Endothelial cell of umbilical vein (primary cell): ENCODE data around the gene CBL. TPM values are rescaled to one million over a fixed set of nuclear protein-coding genes. Genes with fewer than 3 reads are reported as not detected.

Source experiments
- BruUV-seq: library from RNA; stranded (reverse); fragments of 400-500 nt; replicated peaks from 2 replicates; lab custom pipeline; 2021; lab: Mats Ljungman, UMichigan
- CTCF ChIA-PET: fragments of 300-600, 350-600 bp; sonication (Branson Sonifier 250); formaldehyde crosslinking; loops from one replicate; lab custom pipeline; 2021; ENCODE audit warnings: antibody characterized with exemption, inconsistent platforms; lab: Charles Lee
- POLR2A ChIA-PET: fragments of 300-600, 350-600 bp; sonication (Branson Sonifier 250); formaldehyde crosslinking; loops from one replicate; lab custom pipeline; 2021; ENCODE audit warnings: antibody characterized with exemption, inconsistent platforms; lab: Charles Lee
- DNase-seq: peaks from one replicate; pipeline ENCODE4 v3.0.0-alpha.2; 2011; ENCODE audit warnings: low read depth, low spot score
- FAIRE-seq: peaks from 2 replicates; lab custom pipeline; 2011; peaks lifted over from hg19 to GRCh38; lab: Jason Lieb, UNC
- H2AFZ ChIP-seq: 2 replicates; pipeline ENCODE4 v1.6.0; 2012; ENCODE audit warnings: low read depth, low read length, control low read depth, inconsistent platforms
- H3K27ac ChIP-seq: 2 replicates; pipeline ENCODE4 v1.5.1; 2011; ENCODE audit warnings: low read depth, mild to moderate bottlenecking, control low read depth, low read length, moderate library complexity; ENCODE audit not compliant: insufficient read depth
- H3K27me3 ChIP-seq, 2 experiments: 2 replicates each; pipeline versions ENCODE4 v1.6.0 to v1.6.1; 2011; ENCODE audit warnings: low read length in 2 of 2, mixed read lengths in 1 of 2; ENCODE audit not compliant: control insufficient read depth in 2 of 2, insufficient read depth in 2 of 2
- H3K36me3 ChIP-seq, 2 experiments: 2 replicates in 1 of 2; 3 replicates in 1 of 2; pipeline ENCODE4 v1.5.1; 2011; ENCODE audit warnings: low read length in 2 of 2, mild to moderate bottlenecking in 1 of 2, moderate library complexity in 1 of 2; ENCODE audit not compliant: control insufficient read depth in 2 of 2, insufficient read depth in 2 of 2; ENCODE audit errors: extremely low read depth in 1 of 2
- H3K4me1 ChIP-seq: 3 replicates; pipeline ENCODE4 v1.5.1; 2011; ENCODE audit warnings: mild to moderate bottlenecking, low read length; ENCODE audit not compliant: control insufficient read depth, insufficient read depth; ENCODE audit errors: extremely low read depth
- H3K4me2 ChIP-seq: 2 replicates; pipeline ENCODE4 v1.6.1; 2011; ENCODE audit warnings: low read length, control low read depth, mixed read lengths; ENCODE audit not compliant: insufficient read depth
- H3K4me3 ChIP-seq, 3 experiments: fragments of 200-600 bp in 1 of 3; sonication (generic), shearing (Covaris generic) in 1 of 3; replicated peaks in 1 of 3; 2 replicates each; pipeline ENCODE4 v1.5.1; 2011 to 2016; ENCODE audit warnings: control low read depth in 3 of 3, low read length in 3 of 3, mild to moderate bottlenecking in 2 of 3, inconsistent platforms in 1 of 3, low read depth in 1 of 3, moderate library complexity in 1 of 3; ENCODE audit not compliant: insufficient read depth in 1 of 3
- H3K79me2 ChIP-seq: 2 replicates; pipeline ENCODE4 v1.6.0; 2012; ENCODE audit warnings: low read length, inconsistent platforms; ENCODE audit not compliant: control insufficient read depth, insufficient read depth
- H3K9ac ChIP-seq: replicated peaks from 2 replicates; pipeline ENCODE3; 2011; ENCODE audit warnings: low read length, control low read depth; ENCODE audit not compliant: insufficient read depth; ENCODE audit errors: extremely low read depth
- H3K9me1 ChIP-seq: replicated peaks from 3 replicates; pipeline ENCODE4 v1.6.0; 2011; ENCODE audit warnings: mild to moderate bottlenecking, low read length; ENCODE audit not compliant: control insufficient read depth, insufficient read depth; ENCODE audit errors: extremely low read depth
- H3K9me3 ChIP-seq: replicated peaks from 2 replicates; pipeline ENCODE4 v1.5.1; 2012; ENCODE audit warnings: low read length, inconsistent platforms; ENCODE audit not compliant: control insufficient read depth, insufficient read depth
- H4K20me1 ChIP-seq: replicated peaks from 2 replicates; pipeline ENCODE3; 2011; ENCODE audit warnings: mild to moderate bottlenecking, low read length; ENCODE audit not compliant: control insufficient read depth, insufficient read depth; ENCODE audit errors: extremely low read depth
- EZH2 ChIP-seq: IDR thresholded peaks from 2 replicates; pipeline ENCODE4 v1.6.1; 2012; ENCODE audit warnings: borderline replicate concordance, low read depth, mild to moderate bottlenecking, moderate library complexity, low read length, inconsistent platforms; ENCODE audit not compliant: severe bottlenecking
- GATA2 ChIP-seq: IDR thresholded peaks from 2 replicates; pipeline ENCODE4 v1.7.0; 2011; ENCODE audit warnings: low read depth, mild to moderate bottlenecking, moderate library complexity, mixed read lengths, low read length; ENCODE audit not compliant: insufficient read length, insufficient read depth
- JUN ChIP-seq: IDR thresholded peaks from 2 replicates; pipeline ENCODE4 v1.6.1; 2011; ENCODE audit warnings: borderline replicate concordance, low read depth; ENCODE audit not compliant: insufficient read length, insufficient read depth
- POLR2A ChIP-seq: IDR thresholded peaks from 2 replicates; pipeline ENCODE4 v1.6.1; 2012; ENCODE audit warnings: low read depth, mild to moderate bottlenecking, control low read depth, low read length
- POLR2AphosphoS5 ChIP-seq: IDR thresholded peaks from 2 replicates; pipeline ENCODE4 v1.6.1; 2012; ENCODE audit warnings: low read depth, mild to moderate bottlenecking, control low read depth, low read length, moderate library complexity; ENCODE audit not compliant: insufficient read depth
- dilution Hi-C: fragments of 300-500 bp; cut with MboI; formaldehyde crosslinking; loops from one replicate; pipeline ENCODE4 v1.15.0; 2019; ENCODE audit warnings: low sequenced_read_pairs; ENCODE audit not compliant: extremely low pct_ligation_motif_present
- intact Hi-C: fragments of 100-400 bp; cut with micrococcal nuclease; formaldehyde crosslinking; loops from one replicate; pipeline ENCODE4 v1.10.0; 2022
- polyA plus RNA-seq, 4 experiments: library from polyadenylated mRNA; depleted of rRNA in 3 of 4; stranded (reverse) in 3 of 4; unstranded in 1 of 4; fragments of >200 nt; gene quantifications; 2 replicates each; pipeline versions ENCODE4 v1.2.1 to v1.2.3, GENCODE V29; 2011 to 2012; ENCODE audit warnings: missing spikeins in 1 of 4
- total RNA-seq: library from RNA; stranded (reverse); gene quantifications from 2 replicates; pipeline ENCODE4 v1.2.3, GENCODE V29; 2021
- TF ChIP-seq, protein P1 (sequence below), 2 donors: IDR thresholded peaks; 1 replicate in 1 of 2; 2 replicates in 1 of 2; pipeline ENCODE4 v1.5.1; 2011; ENCODE audit warnings: low read length in 2 of 2, mild to moderate bottlenecking in 2 of 2, moderate library complexity in 2 of 2, control low read depth in 1 of 2, inconsistent platforms in 1 of 2, low read depth in 1 of 2; ENCODE audit not compliant: insufficient read depth in 1 of 2; ENCODE audit errors: extremely low read depth in 1 of 2

The CBL gene
- total and polyA plus RNA-seq, 2 donors (not counting 3 experiments of a cell fraction or from before 2014, with no cell fraction given): 15.5 to 41.5 TPM

DNA sequence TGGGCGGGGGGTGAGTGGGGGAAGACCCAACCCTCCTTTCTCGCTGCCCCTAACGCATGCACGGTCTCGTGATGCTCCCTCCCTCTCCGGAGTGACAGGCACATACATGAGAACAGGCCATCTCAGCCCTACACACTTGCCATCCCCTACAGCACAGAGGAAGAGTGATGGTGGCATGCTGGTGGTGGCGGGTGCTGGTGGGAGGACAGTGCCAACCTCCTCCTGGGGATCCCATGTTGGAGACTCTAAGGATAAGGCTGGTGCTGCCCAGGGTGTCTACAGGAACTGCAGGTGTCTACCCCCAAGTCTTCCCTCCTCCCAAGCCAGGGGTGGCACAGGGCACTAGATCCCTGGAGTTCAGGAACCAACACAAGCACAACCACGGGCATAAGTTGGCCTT, 44.3 kb upstream of the CBL start:
- FAIRE-seq (no peak), DNase-seq (no peak)
- no peaks in the 10 kb centered on the region for H3K36me3 ChIP-seq
- H3K4me2 ChIP-seq: no peak overlapping the region
- H3K9ac ChIP-seq: no peak overlapping the region
- peaks cover 0 to 1% of the 10 kb centered on the region in 2 experiments for H3K27me3 ChIP-seq
- CTCF ChIA-PET: no interaction called here
- no peaks in the 10 kb centered on the region for H4K20me1 ChIP-seq
- no peak overlapping the region for H2AFZ ChIP-seq
- H3K27ac ChIP-seq: no peak overlapping the region
- POLR2A ChIA-PET: no interaction called here
- no TSS peak for BruUV-seq
- no peaks in the 10 kb centered on the region for H3K9me1 ChIP-seq
- H3K9me3 ChIP-seq: no peaks in the 10 kb centered on the region
- TF ChIP-seq POLR2AphosphoS5 (no peak), POLR2A (no peak), EZH2 (no peak), JUN (no peak), GATA2 (no peak)
- TF ChIP-seq, protein P1, sequence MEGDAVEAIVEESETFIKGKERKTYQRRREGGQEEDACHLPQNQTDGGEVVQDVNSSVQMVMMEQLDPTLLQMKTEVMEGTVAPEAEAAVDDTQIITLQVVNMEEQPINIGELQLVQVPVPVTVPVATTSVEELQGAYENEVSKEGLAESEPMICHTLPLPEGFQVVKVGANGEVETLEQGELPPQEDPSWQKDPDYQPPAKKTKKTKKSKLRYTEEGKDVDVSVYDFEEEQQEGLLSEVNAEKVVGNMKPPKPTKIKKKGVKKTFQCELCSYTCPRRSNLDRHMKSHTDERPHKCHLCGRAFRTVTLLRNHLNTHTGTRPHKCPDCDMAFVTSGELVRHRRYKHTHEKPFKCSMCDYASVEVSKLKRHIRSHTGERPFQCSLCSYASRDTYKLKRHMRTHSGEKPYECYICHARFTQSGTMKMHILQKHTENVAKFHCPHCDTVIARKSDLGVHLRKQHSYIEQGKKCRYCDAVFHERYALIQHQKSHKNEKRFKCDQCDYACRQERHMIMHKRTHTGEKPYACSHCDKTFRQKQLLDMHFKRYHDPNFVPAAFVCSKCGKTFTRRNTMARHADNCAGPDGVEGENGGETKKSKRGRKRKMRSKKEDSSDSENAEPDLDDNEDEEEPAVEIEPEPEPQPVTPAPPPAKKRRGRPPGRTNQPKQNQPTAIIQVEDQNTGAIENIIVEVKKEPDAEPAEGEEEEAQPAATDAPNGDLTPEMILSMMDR (IDR thresholded peaks at IDR 0.05; ENCODE audit: extremely low read depth in 1 of 2, insufficient read depth in 1 of 2, low read depth in 1 of 2, low read length in 2 of 2): no peak
- dilution Hi-C loops (no loop called here), intact Hi-C loops (no loop called here)
- no peaks in the 10 kb centered on the region for H3K79me2 ChIP-seq
- H3K4me1 ChIP-seq: peaks cover 5% of the 10 kb centered on the region
- no peak overlapping the region for H3K4me3 ChIP-seq
